Activated CD8-positive, alpha-beta memory T cell treated with anti-CD3 and anti-CD28 coated beads for 36 hours (primary cell): ENCODE data around the gene ABCA7. TPM values are rescaled to one million over a fixed set of nuclear protein-coding genes. Genes with fewer than 3 reads are reported as not detected.
"Not testable (repeated sequence)": the region's sequence is repeated elsewhere in the genome, so short reads cannot be mapped to it uniquely, and the experiment has no call there.

Experiments
- CTCF ChIA-PET: fragments of 350-600 bp; sonication (Branson Sonifier 250); formaldehyde crosslinking; loops from one replicate; lab custom pipeline; 2021; ENCODE audit warnings: antibody characterized with exemption; lab: Charles Lee
- POLR2A ChIA-PET: fragments of 350-600 bp; sonication (Branson Sonifier 250); formaldehyde crosslinking; loops from one replicate; lab custom pipeline; 2021; ENCODE audit warnings: antibody characterized with exemption; lab: Charles Lee
- total RNA-seq, 2 experiments: library from RNA; stranded (reverse); gene quantifications; one replicate each; pipeline ENCODE4 v1.2.3, GENCODE V29; 2021

ABCA7 gene
- total RNA-seq, 2 experiments from 2014 or later: 16.1 to 17.2 TPM

- POLR2A ChIA-PET: no interaction called here
- CTCF ChIA-PET: no interaction called here
These were observed 27.6 kb upstream of the ABCA7 start for GRCh38 chr19:1012334-1012733.

- ChIA-PET POLR2A (interaction anchor here (0.5 kb wide), 1 partner anchor 232 kb away, joined by 3 read pairs; no protein-coding TSS in a partner anchor), CTCF (no interaction called here)
These were observed 26.7 kb upstream of the ABCA7 start for GRCh38 chr19:1013218-1013617.

- ChIA-PET CTCF (interaction anchor here (0.5 kb wide), 1 partner anchor 244 kb away, joined by 4 read pairs; no protein-coding TSS in a partner anchor), POLR2A (interaction anchor here (0.5 kb wide), 1 partner anchor 162 kb away, joined by 3 read pairs; no protein-coding TSS in a partner anchor)
These were observed 25.5 kb upstream of the ABCA7 start for GRCh38 chr19:1014161-1015060.

GRCh38 chr19:1015061-1015781 is 24.7 kb upstream of the ABCA7 start:
- POLR2A ChIA-PET: interaction anchor here (0.6 kb wide), 1 partner anchor 238 kb away, joined by 8 read pairs; no protein-coding TSS in a partner anchor
- CTCF ChIA-PET: interaction anchor here (1.5 kb wide), 1 partner anchor 50 kb away, joined by 4 read pairs; no protein-coding TSS in a partner anchor

GRCh38 chr19:1015782-1016646 is 23.9 kb upstream of the ABCA7 start:
- CTCF ChIA-PET: interaction anchor here (1.0 to 1.5 kb wide), 2 partner anchors 45 to 49 kb away, joined by 3 to 4 read pairs; no protein-coding TSS in a partner anchor
- POLR2A ChIA-PET: interaction anchor here (0.6 to 0.7 kb wide), 2 partner anchors 19 to 237 kb away, joined by 3 to 8 read pairs; no protein-coding TSS in a partner anchor

- CTCF ChIA-PET: interaction anchor here (1.0 to 1.5 kb wide), 3 partner anchors 13 to 48 kb away, joined by 3 to 4 read pairs (median 3); no protein-coding TSS in a partner anchor
- POLR2A ChIA-PET: interaction anchor here (0.7 kb wide), 1 partner anchor 19 kb away, joined by 3 read pairs; no protein-coding TSS in a partner anchor
These were observed 23.2 kb upstream of the ABCA7 start for GRCh38 chr19:1016647-1017114.

- ChIA-PET CTCF (interaction anchor here (1.0 to 1.5 kb wide), 3 partner anchors 12 to 48 kb away, joined by 3 to 4 read pairs (median 3); no protein-coding TSS in a partner anchor), POLR2A (no interaction called here)
These were observed 22.6 kb upstream of the ABCA7 start for GRCh38 chr19:1017115-1017905.

GRCh38 chr19:1017906-1018305 is 22.0 kb upstream of the ABCA7 start:
- ChIA-PET CTCF (interaction anchor here (1.0 kb wide), 1 partner anchor 11 kb away, joined by 3 read pairs; no protein-coding TSS in a partner anchor), POLR2A (no interaction called here)

- CTCF ChIA-PET: interaction anchor here (0.7 kb wide), 1 partner anchor 93 kb away, joined by 3 read pairs; no protein-coding TSS in a partner anchor
- POLR2A ChIA-PET: interaction anchor here (0.5 kb wide), 1 partner anchor 103 kb away, joined by 4 read pairs; no protein-coding TSS in a partner anchor
These were observed 21.5 kb upstream of the ABCA7 start for GRCh38 chr19:1018393-1018792.

- CTCF ChIA-PET: interaction anchor here (0.7 to 1.2 kb wide), 3 partner anchors 26 to 94 kb away, joined by 3 to 6 read pairs (median 3); partner anchors contain the start of gene WDR18
- POLR2A ChIA-PET: no interaction called here
These were observed 20.8 kb upstream of the ABCA7 start for GRCh38 chr19:1018932-1019615.

- CTCF ChIA-PET: interaction anchor here (1.0 to 1.2 kb wide), 2 partner anchors 27 to 36 kb away, joined by 3 to 6 read pairs; partner anchors contain the start of gene WDR18
- POLR2A ChIA-PET: interaction anchor here (0.7 kb wide), 1 partner anchor 102 kb away, joined by 3 read pairs; no protein-coding TSS in a partner anchor
These were observed 20.3 kb upstream of the ABCA7 start for GRCh38 chr19:1019616-1019961.

GRCh38 chr19:1019980-1020867 is 19.7 kb upstream of the ABCA7 start:
- ChIA-PET POLR2A (interaction anchor here (0.7 kb wide), 1 partner anchor 103 kb away, joined by 3 read pairs; no protein-coding TSS in a partner anchor), CTCF (interaction anchor here (0.5 to 1.2 kb wide), 4 partner anchors 27 to 165 kb away, joined by 3 to 6 read pairs (median 4); partner anchors contain the start of gene WDR18)

- POLR2A ChIA-PET: interaction anchor here (0.6 to 1.4 kb wide), 5 partner anchors 19 to 248 kb away, joined by 3 to 4 read pairs (median 3); partner anchors contain the start of genes ABCA7 and CIRBP
- CTCF ChIA-PET: interaction anchor here (0.7 to 1.2 kb wide), 5 partner anchors 11 to 93 kb away, joined by 3 to 5 read pairs (median 3); partner anchors contain the start of gene ABCA7
These were observed 19.0 kb upstream of the ABCA7 start, which contains the start of gene TMEM259 for GRCh38 chr19:1020868-1021425. TSS of gene TMEM259 (minus strand) at chr19:1021123. CDS start at chr19:1020996, 127 bp downstream.

GRCh38 chr19:1023883-1024188 is 16.1 kb upstream of the ABCA7 start:
- CTCF ChIA-PET: interaction anchor here (1.2 kb wide), 1 partner anchor 220 kb away, joined by 3 read pairs; no protein-coding TSS in a partner anchor
- POLR2A ChIA-PET: not testable (repeated sequence)

- ChIA-PET POLR2A (interaction anchor here (3.0 kb wide), 1 partner anchor 42 kb away, joined by 14 read pairs; the partner anchor contains the start of gene ARHGAP45), CTCF (interaction anchor here (0.7 to 1.4 kb wide), 4 partner anchors 14 to 41 kb away, joined by 3 to 5 read pairs (median 4); partner anchors contain the start of gene GRIN3B)
These were observed 14.8 kb upstream of the ABCA7 start for GRCh38 chr19:1025080-1025479.
